Heart right ventricle (tissue), 16 donors: Measurements from ENCODE around the gene MRC2. TPM values are rescaled to one million over a fixed set of nuclear protein-coding genes. Genes with fewer than 3 reads are reported as not detected.
A peak's percentile ranks its signal among the peaks of the same experiment; 100 is the strongest.

Experiments
- ATAC-seq, 8 donors: fragments of 200-7000 bp; cut with Tn5 transposase; one replicate each; pipeline ENCODE4 v1.9.1; 2020; ENCODE audit warnings: mild to moderate bottlenecking in 8 of 8, moderate library complexity in 8 of 8, moderate number of reproducible peaks in 1 of 8
- DNase-seq, 2 donors: peaks; one replicate each; pipeline ENCODE4 v3.0.0-alpha.2; 2020
- H3K27ac ChIP-seq, 10 donors: fragments of 200-600 bp; sonication (generic) in 2 of 10; one replicate each; pipeline versions ENCODE4 v1.5.0 to v1.8.0; 2020 to 2022; ENCODE audit warnings: mild to moderate bottlenecking in 3 of 10
- H3K27me3 ChIP-seq, 7 donors: fragments of 200-600 bp; one replicate each; pipeline ENCODE4 v1.8.0; 2021 to 2022; ENCODE audit warnings: mild to moderate bottlenecking in 2 of 7
- H3K36me3 ChIP-seq, 9 donors: fragments of 200-600 bp; sonication (generic) in 1 of 9; one replicate each; pipeline versions ENCODE4 v1.5.0 to v1.8.0; 2020 to 2022; ENCODE audit warnings: mild to moderate bottlenecking in 2 of 9
- H3K4me1 ChIP-seq, 9 donors: fragments of 200-600 bp; sonication (generic) in 1 of 9; one replicate each; pipeline versions ENCODE4 v1.5.0 to v1.8.0; 2020 to 2022; ENCODE audit warnings: mild to moderate bottlenecking in 4 of 9
- H3K4me3 ChIP-seq, 10 donors: fragments of 200-600 bp; sonication (generic) in 2 of 10; one replicate each; pipeline versions ENCODE4 v1.5.0 to v1.8.0; 2020 to 2022; ENCODE audit warnings: mild to moderate bottlenecking in 7 of 10, moderate library complexity in 2 of 10
- H3K9me3 ChIP-seq, 11 donors: fragments of 200-600 bp in 10 of 11; sonication (generic) in 2 of 11; one replicate each; pipeline versions ENCODE4 v1.5.0 to v1.8.0; 2013 to 2022; ENCODE audit warnings: mild to moderate bottlenecking in 2 of 11, control low read depth in 1 of 11, moderate library complexity in 1 of 11
- CTCF ChIP-seq, 9 donors: fragments of 200-600 bp; sonication (generic) in 2 of 9; IDR thresholded peaks; one replicate each; pipeline versions ENCODE4 v1.5.0 to v1.8.0; 2021 to 2022; ENCODE audit warnings: antibody characterized with exemption in 9 of 9, mild to moderate bottlenecking in 5 of 9, moderate library complexity in 1 of 9
- WGBS, 2 donors: extraction: QIAGEN DNeasy Blood & Tissue Kit; methylation state at CpG; one replicate each; pipeline ENCODE4 v1.1.7; 2013; ENCODE audit warnings: inconsistent platforms in 1 of 2; 5-methylcytosine and 5-hydroxymethylcytosine counted together
- intact Hi-C, 10 donors: fragments of 100-400 bp; cut with DNase I; formaldehyde crosslinking; loops; one replicate each; pipeline versions ENCODE4 v1.11.1 to v1.14.2; 2022
- polyA plus RNA-seq, 2 donors: library from polyadenylated mRNA; stranded (reverse); fragments of 200-250 nt; gene quantifications; one replicate each; pipeline ENCODE4 v1.2.3, GENCODE V29; 2013
- total RNA-seq, 10 donors: library from RNA; stranded (reverse); fragmentation: NEBNext Ultra II Directional in 3 of 10; extraction: Animal tissue kit (Norgen Biotek cat#: 25700) in 3 of 10; gene quantifications; one replicate each; pipeline versions ENCODE4 v1.2.1 to v1.2.4, GENCODE V29; 2021 to 2023
- donor health status: Arrhythmogenic right ventricular cardiomyopathy.
- donor health status: ischemic (EF 13 %, LVEDD 7.1; RV severe dilation, severe dysfunction).
- donor health status: healthy with polysubstance abuse.
- donor health status: DM: no; HTN: yes; CAD: no.
- donor health status: DM: no; HTN: no; CAD: no.
- donor health status: ischemic (EF 25% LVEDD 6.9; RV normal size, moderate dysfunction).
- donor health status: ischemic (EF 25% LVEDD 5.7; RV mildly dilated, moderate dysfunction).
- donor health status: healthy.
- donor health status: DM: yes; HTN: yes; CAD: no.
- donor health status: Ischemic cardiomyopathy.
- donor health status: ischemic (EF 35%, LVEDD 5.7; RV mildly dilated, moderate dysfunction).
- donor health status: nonischemic (EF 11% LVEDD 7.7; RV severe dilation, severe dysfunction).
- donor health status: DM: yes; HTN: yes; CAD: no.
- donor health status: PGD.
- donor health status: ischemic (EF 29% LVEDD 5.4; RV normal size, mild dysfunction).
- donor health status: nonischemic (EF 23%, LVEDD 6.1; RV moderate dilation, normal function).

Gene MRC2
- total and polyA plus RNA-seq, 12 donors = 15.2 to 46.4 (median 21.4) TPM

GRCh38 chr17:62653826-62654761, 26.6 kb downstream of the MRC2 start:
- peaks cover 0 to 22% (median 0%) of the 10 kb centered on the region in 7 donors for H3K27me3 ChIP-seq
- intact Hi-C loops = no loop called here
- H3K4me1 ChIP-seq = peaks cover 9 to 42% (median 32%) of the 10 kb centered on the region in 9 donors
- ATAC-seq (peak; percentile 72 to 83 (median 78)), DNase-seq (peak; percentile 76 to 87)
- no peak for TF ChIP-seq CTCF (IDR thresholded peaks at IDR 0.05)
- WGBS, 2 donors = 44 to 56% methylated on average over 19 of the region's 19 CpGs
- H3K4me3 ChIP-seq = peak overlapping the region in 5 of 10 donors; percentile 52 to 58 (median 54)
- no peaks in the 10 kb centered on the region for H3K9me3 ChIP-seq
- H3K27ac ChIP-seq = peak overlapping the region in 8 of 10 donors; percentile 56 to 88 (median 80)
- no peaks in the 10 kb centered on the region for H3K36me3 ChIP-seq

GRCh38 chr17:62655656-62656055, 28.2 kb downstream of the MRC2 start:
- TF ChIP-seq CTCF (IDR thresholded peaks at IDR 0.05) = no peak
- H3K4me1 ChIP-seq = peaks cover 9 to 37% (median 31%) of the 10 kb centered on the region in 9 donors

GRCh38 chr17:62656446-62656845, 29.0 kb downstream of the MRC2 start:
- Histone ChIP-seq H3K4me3 (no peak overlapping the region), H3K27me3 (peaks cover 0 to 9% (median 0%) of the 10 kb centered on the region in 7 donors), H3K36me3 (no peaks in the 10 kb centered on the region), H3K4me1 (peaks cover 9 to 37% (median 31%) of the 10 kb centered on the region in 9 donors), H3K9me3 (peaks cover 0 to 16% (median 10%) of the 10 kb centered on the region in 11 donors), H3K27ac (no peak overlapping the region)
- DNase-seq = no peak
- ATAC-seq = no peak
- intact Hi-C loops = no loop called here
- 60 to 70% methylated on average over 1 of the region's 1 CpG for WGBS, 2 donors
- no peak for TF ChIP-seq CTCF (IDR thresholded peaks at IDR 0.05)

More at GRCh38 chr17:62655656-62656055, 28.2 kb downstream of the MRC2 start:
- peaks cover 0 to 9% (median 4%) of the 10 kb centered on the region in 11 donors for H3K9me3 ChIP-seq
- 86 to 91% methylated on average over 6 of the region's 6 CpGs for WGBS, 2 donors
- peaks cover 0 to 17% (median 0%) of the 10 kb centered on the region in 7 donors for H3K27me3 ChIP-seq
- no peak overlapping the region for H3K27ac ChIP-seq
- ATAC-seq (no peak), DNase-seq (no peak)
- no peaks in the 10 kb centered on the region for H3K36me3 ChIP-seq
- intact Hi-C loops = no loop called here
- H3K4me3 ChIP-seq = no peak overlapping the region

GRCh38 chr17:62657145-62657665, 29.7 kb downstream of the MRC2 start:
- intact Hi-C loops = no loop called here
- no peak for TF ChIP-seq CTCF (IDR thresholded peaks at IDR 0.05)
- DNase-seq (no peak), ATAC-seq (no peak)
- no peaks in the 10 kb centered on the region for H3K36me3 ChIP-seq
- H3K27me3 ChIP-seq = peaks cover 0 to 1% (median 0%) of the 10 kb centered on the region in 7 donors
- H3K4me3 ChIP-seq = no peak overlapping the region
- H3K4me1 ChIP-seq = peaks cover 9 to 29% (median 26%) of the 10 kb centered on the region in 9 donors
- peaks cover 0 to 16% (median 10%) of the 10 kb centered on the region in 11 donors for H3K9me3 ChIP-seq
- WGBS, 2 donors = 82 to 92% methylated on average over 3 of the region's 3 CpGs
- no peak overlapping the region for H3K27ac ChIP-seq
